Lower leg skin (tissue), 4 donors: Measurements from ENCODE around the gene VPS41. TPM values are rescaled to one million over a fixed set of nuclear protein-coding genes. Genes with fewer than 3 reads are reported as not detected.

Experiments used
- DNase-seq, 2 donors: peaks; one replicate each; pipeline ENCODE4 v3.0.0-alpha.2; 2019; ENCODE audit warnings: low spot score in 2 of 2
- H3K4me3 ChIP-seq: fragments of 200-600 bp; sonication (generic); 2 replicates; pipeline ENCODE4 v1.5.1; 2017; ENCODE audit warnings: mild to moderate bottlenecking, low read depth; ENCODE audit not compliant: poor library complexity, severe bottlenecking
- POLR2A ChIP-seq, 2 donors: fragments of 450-650 bp; IDR thresholded peaks; one replicate each; pipeline ENCODE4 v1.6.1; 2016 to 2017; ENCODE audit warnings: antibody characterized with exemption in 2 of 2, mild to moderate bottlenecking in 1 of 2, moderate library complexity in 1 of 2
- WGBS, 2 donors: methylation state at CpG; one replicate each; pipeline ENCODE4 v1.1.5; 2018; 5-methylcytosine and 5-hydroxymethylcytosine counted together
- intact Hi-C: fragments of 100-400 bp; cut with DNase I; formaldehyde crosslinking; loops from one replicate; pipeline ENCODE4 v1.15.0; 2023; ENCODE audit warnings: low total_unique reads
- total RNA-seq, 4 donors: library from RNA; depleted of rRNA; stranded (reverse); fragments of >200 nt; gene quantifications; one replicate each; pipeline ENCODE4 v1.1.0, GENCODE V29; 2016
- TF ChIP-seq, protein P1 (sequence below), 3 donors: fragments of 450-650 bp; IDR thresholded peaks; one replicate each; pipeline ENCODE4 v1.5.1; 2016; ENCODE audit warnings: antibody characterized with exemption in 3 of 3, mild to moderate bottlenecking in 3 of 3, moderate library complexity in 2 of 3

Gene VPS41
- total RNA-seq, 4 donors from 2014 or later, result 37.8 to 47.7 (median 41.0) TPM

DNA sequence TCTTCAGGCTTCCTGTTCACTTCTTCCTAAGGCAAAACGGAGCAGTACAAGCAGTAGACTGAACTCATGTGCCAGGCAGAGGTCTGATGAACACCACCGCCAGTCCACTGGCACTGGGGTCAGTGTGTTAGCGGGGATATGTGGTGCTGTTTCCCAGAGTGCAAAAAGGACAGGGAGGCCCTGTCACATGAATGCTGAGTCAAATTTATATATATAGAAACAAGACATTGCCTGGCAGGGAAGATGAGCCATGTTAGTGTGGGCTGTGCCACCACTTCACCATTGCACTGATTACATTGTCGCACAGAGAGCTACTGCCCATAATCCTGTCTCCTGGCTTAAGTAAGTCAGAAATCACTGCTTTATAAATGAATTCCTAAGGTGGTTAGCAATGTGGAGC is 155.6 kb downstream of the VPS41 start:
- intact Hi-C loops, result no loop called here
- TF ChIP-seq, protein P1, sequence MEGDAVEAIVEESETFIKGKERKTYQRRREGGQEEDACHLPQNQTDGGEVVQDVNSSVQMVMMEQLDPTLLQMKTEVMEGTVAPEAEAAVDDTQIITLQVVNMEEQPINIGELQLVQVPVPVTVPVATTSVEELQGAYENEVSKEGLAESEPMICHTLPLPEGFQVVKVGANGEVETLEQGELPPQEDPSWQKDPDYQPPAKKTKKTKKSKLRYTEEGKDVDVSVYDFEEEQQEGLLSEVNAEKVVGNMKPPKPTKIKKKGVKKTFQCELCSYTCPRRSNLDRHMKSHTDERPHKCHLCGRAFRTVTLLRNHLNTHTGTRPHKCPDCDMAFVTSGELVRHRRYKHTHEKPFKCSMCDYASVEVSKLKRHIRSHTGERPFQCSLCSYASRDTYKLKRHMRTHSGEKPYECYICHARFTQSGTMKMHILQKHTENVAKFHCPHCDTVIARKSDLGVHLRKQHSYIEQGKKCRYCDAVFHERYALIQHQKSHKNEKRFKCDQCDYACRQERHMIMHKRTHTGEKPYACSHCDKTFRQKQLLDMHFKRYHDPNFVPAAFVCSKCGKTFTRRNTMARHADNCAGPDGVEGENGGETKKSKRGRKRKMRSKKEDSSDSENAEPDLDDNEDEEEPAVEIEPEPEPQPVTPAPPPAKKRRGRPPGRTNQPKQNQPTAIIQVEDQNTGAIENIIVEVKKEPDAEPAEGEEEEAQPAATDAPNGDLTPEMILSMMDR (IDR thresholded peaks at IDR 0.05), result no peak
- TF ChIP-seq POLR2A (IDR thresholded peaks at IDR 0.05), result no peak
- WGBS, 2 donors, result 87 to 97% methylated on average over 4 of the region's 4 CpGs
- DNase-seq, result no peak
- H3K4me3 ChIP-seq, result no peak overlapping the region

- TF ChIP-seq, protein P1 (IDR thresholded peaks at IDR 0.05), result no peak
- TF ChIP-seq POLR2A (IDR thresholded peaks at IDR 0.05), result no peak
- intact Hi-C loops, result no loop called here
- DNase-seq, result no peak
- H3K4me3 ChIP-seq, result no peak overlapping the region
- WGBS, 2 donors, result 92 to 95% methylated on average over 1 of the region's 1 CpG
Observed at GRCh38 chr7:38751416-38751815, 157.6 kb downstream of the VPS41 start.

GRCh38 chr7:38748056-38748610 is 160.9 kb downstream of the VPS41 start:
- no peak for TF ChIP-seq POLR2A (IDR thresholded peaks at IDR 0.05)
- TF ChIP-seq, protein P1 (IDR thresholded peaks at IDR 0.05), result no peak
- 89 to 90% methylated on average over 12 of the region's 12 CpGs for WGBS, 2 donors
- no peak for DNase-seq
- intact Hi-C loops, result no loop called here
- H3K4me3 ChIP-seq, result no peak overlapping the region

DNA sequence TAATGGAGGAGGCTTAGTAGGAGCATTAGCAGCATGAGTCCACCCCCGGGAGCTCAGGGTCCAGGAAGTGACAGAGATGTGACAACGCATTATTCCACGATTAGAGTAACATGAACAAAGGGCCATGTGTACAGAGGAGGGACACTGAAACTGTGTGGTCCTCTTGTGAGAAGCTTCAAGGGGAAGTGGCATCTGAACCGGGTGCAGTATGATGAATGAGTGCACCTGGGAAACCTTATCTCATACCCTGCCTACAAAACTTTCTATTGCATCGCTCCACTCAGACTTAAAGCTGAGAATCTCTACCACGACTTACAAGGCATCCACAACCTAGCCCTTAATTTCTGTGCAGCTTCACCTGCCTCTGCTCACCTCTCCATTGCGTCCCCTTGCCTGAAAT is 162.6 kb downstream of the VPS41 start:
- no peak for DNase-seq
- WGBS, 2 donors, result 94 to 95% methylated on average over 7 of the region's 7 CpGs
- H3K4me3 ChIP-seq, result no peak overlapping the region
- intact Hi-C loops, result no loop called here
- TF ChIP-seq, protein P1 (IDR thresholded peaks at IDR 0.05), result no peak
- no peak for TF ChIP-seq POLR2A (IDR thresholded peaks at IDR 0.05)

DNA sequence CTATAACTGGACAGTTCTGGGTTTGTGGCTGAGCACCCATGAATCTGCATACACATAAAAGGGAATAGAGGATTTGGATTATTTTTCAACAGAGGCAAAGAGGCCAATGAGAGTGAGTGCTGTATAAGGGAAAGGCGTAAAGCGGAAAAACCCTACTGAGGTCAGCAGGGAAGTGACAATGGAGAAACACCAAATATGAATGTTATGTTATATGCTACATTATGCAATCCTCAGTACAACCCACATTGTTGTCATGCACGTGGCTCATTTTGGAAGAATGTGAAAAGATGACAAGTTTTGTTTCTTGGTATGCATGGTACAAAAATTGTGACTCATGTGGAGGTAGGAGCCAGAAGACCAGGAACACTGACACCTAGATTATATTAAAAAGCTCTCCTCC is 164.2 kb downstream of the VPS41 start:
- no peak for DNase-seq
- 82 to 90% methylated on average over 3 of the region's 3 CpGs for WGBS, 2 donors
- no peak overlapping the region for H3K4me3 ChIP-seq
- no peak for TF ChIP-seq POLR2A (IDR thresholded peaks at IDR 0.05)
- TF ChIP-seq, protein P1 (IDR thresholded peaks at IDR 0.05), result no peak
- intact Hi-C loops, result no loop called here

DNA sequence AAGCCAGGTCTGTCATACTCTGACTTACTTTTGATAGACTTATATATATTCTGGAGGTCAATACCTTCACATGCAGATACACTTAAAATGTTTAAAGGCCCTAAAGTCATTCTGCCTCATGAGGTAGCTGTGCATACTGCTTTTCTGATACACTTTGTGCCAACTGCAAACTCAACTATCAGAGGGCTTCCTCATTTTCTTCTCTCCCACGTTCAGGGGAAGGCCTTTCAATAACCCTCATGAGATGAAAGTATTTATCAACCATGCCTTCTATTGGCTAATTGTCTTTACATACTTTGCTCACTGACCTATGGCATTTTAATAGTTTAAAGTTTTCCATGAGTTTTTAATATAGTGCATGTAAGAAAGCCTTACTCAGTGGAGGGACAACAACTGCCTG is 165.1 kb downstream of the VPS41 start:
- no peak overlapping the region for H3K4me3 ChIP-seq
- intact Hi-C loops, result no loop called here
- TF ChIP-seq, protein P1 (IDR thresholded peaks at IDR 0.05), result no peak
- no peak for TF ChIP-seq POLR2A (IDR thresholded peaks at IDR 0.05)
- no peak for DNase-seq
- WGBS, 2 donors, result 80 to 87% methylated on average over 1 of the region's 1 CpG
